NCI-H526 treated with DMSO at 0.1 percent for 48 hours (cell line): ENCODE results near the gene OLFML2B.
"Not testable (repeated sequence)": the region's sequence is repeated elsewhere in the genome, so short reads cannot be mapped to it uniquely, and the experiment has no call there.

Experiments used
- DNase-seq: peaks from one replicate; lab custom pipeline; 2025; lab: John Stamatoyannopoulos, UW

OLFML2B gene

GRCh38 chr1:162023547-162024501 lies at the start of gene OLFML2B:
OLFML2B (minus strand) TSS chr1:162023869; CDS start chr1:162023430, 439 bp downstream.
- peak; percentile 84 for DNase-seq

DNA sequence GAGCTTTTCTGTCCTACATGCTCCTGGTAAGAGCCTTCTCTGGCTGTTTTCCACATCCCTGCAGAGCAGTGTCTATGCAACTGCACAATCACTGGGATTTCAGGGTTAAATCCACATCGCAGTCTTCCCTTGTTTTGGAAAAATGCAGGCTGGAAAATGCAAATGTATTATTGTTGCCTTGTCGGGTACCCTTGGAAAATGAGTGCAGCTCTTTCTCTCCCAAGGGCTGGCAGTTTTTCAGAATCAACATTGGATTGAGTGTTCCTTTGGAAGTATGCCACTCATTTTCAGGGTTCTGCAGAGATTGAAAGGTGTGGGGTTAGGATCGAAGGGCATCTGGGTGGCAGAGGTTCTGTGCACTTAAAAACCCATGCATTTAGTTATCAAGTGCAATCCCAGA lies 49.1 kb upstream of the OLFML2B start:
- DNase-seq, result peak; percentile 28

DNA sequence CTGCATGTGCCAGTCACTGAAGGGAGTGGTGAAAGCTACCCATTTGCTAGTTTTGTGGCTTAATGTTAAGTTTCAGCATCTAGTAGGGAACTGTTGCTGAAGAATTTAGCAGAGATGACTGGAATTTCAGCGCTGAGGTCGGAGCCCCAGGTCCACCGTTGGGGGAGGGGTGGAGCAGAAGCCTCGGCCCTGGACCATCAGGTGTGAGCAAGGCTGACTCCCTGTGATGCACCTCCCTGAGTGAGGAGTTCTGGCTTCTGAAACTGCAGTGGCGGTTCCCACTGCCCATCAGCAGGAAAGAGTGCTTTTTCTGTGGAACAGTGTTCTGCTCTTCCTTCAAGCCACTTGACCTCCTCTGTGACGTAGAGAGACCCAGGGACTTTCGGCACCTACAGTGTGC lies 47.2 kb upstream of the OLFML2B start:
- DNase-seq, result no peak

- DNase-seq, result peak; percentile 85
Observed at GRCh38 chr1:162070094-162070748, 46.6 kb upstream of the OLFML2B start.

- DNase-seq, result peak; percentile 90
Observed at GRCh38 chr1:162069334-162070093, 45.8 kb upstream of the OLFML2B start, which contains the start of gene NOS1AP. NOS1AP (plus strand) TSS chr1:162069691; CDS start chr1:162070178, 487 bp downstream.

- no peak for DNase-seq
Observed at GRCh38 chr1:162068301-162068700, 44.6 kb upstream of the OLFML2B start.

DNA sequence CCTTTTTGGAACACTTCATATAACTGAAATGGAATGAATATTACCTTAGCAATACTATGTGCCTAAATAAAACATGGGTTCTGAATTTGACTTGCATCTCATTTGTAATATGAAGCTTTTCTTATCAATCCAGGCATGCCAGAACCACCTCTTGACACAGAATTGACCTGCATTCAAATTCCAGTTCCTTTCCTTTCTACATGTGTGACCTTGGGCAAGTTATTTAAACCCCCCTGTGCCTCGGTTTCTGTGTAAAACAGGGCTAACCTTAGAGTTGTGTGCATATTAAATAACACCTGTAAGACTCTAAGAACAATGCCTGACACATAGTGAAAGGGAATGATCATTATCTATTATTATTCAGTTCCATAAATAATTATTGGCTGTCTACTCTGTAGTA lies 43.8 kb upstream of the OLFML2B start:
- DNase-seq, result peak; percentile 87

DNA sequence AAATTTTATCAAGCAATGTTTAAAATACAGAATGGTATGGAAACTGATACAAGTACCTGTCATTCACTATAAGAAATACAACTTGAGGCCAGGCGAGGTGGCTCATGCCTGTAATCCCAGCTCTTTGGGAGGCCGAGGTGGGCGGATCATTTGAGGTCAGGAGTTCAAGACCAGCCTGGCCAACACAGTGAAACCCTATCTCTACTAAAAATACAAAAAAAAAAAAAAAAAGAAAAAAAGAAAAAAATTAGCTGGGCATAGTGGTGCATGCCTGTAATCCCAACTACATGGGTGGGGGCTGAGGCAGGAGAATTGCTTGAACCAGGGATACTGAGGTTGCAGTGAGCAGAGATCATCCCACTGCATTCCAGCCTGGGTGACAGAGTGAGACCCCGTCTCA lies 43.2 kb upstream of the OLFML2B start:
- not testable (repeated sequence) for DNase-seq

- no peak for DNase-seq
Observed at GRCh38 chr1:162065016-162065415, 41.3 kb upstream of the OLFML2B start.

DNA sequence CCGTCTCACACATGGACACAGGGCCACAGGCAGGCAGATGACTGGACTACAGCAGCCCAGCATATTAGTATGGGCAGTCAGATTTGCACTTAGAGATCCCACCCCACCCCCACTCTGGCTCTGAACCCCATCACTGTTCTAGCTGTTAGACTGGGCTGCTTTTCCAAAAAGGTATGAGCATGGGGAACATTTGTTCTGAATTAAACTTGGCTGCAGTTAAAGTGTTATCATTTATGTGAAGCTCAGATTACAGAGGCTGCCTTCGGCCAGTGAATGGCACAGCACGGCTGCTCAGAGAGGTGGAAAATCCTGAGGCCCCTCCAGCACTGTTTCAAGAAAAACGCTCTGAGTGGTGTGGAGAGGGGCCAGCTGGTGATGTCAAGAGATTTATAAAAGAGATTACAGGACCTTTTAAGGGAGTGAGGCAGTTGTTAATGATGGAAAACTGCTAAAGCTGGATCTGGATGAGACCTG lies 38.9 kb upstream of the OLFML2B start:
- no peak for DNase-seq

GRCh38 chr1:162060314-162060713 lies 36.6 kb upstream of the OLFML2B start:
- DNase-seq, result no peak

DNA sequence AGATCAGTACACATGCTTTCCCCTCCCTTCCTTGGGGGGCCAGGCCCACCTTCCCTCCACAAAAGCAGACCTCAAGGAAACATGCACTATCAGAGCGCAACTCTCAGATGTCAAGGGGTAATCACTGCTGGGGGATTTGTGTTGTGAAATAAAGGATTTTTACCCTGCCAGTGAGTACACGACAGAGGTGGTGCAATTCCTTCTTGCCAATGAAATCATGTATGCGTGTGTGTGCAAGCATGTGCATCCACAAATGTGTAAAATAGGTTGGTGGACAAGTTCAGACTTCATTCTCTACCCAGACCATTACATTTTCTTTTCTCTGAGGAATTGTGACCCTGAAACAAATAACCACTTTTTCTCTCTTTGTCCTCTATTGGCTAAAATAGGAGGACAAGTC lies 36.1 kb upstream of the OLFML2B start:
- DNase-seq, result no peak

DNA sequence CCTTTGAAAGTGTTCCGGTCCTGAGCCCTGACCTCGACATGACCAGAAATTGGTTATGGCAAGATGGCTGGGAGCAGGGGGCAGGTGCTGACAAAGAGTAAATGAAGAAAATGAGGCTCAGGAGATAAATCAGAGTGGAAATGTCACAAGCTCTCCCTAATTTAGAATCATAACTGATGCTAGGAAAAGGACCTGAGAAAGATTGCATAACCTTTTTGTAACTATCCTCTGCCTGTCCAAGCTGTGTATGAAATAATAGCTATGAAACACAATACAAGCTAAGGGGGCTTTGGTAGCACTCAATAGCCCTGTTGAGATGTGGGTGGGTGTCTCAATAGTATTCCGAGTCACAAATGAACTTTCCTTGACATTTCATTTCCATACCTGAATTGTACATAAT lies 32.9 kb upstream of the OLFML2B start:
- no peak for DNase-seq

GRCh38 chr1:162056043-162056442 lies 32.4 kb upstream of the OLFML2B start:
- peak; percentile 81 for DNase-seq

GRCh38 chr1:162055062-162055461 lies 31.4 kb upstream of the OLFML2B start:
- no peak for DNase-seq

GRCh38 chr1:162053949-162054348 lies 30.3 kb upstream of the OLFML2B start:
- DNase-seq, result not testable (repeated sequence)

GRCh38 chr1:162046921-162047320 lies 23.3 kb upstream of the OLFML2B start:
- no peak for DNase-seq

DNA sequence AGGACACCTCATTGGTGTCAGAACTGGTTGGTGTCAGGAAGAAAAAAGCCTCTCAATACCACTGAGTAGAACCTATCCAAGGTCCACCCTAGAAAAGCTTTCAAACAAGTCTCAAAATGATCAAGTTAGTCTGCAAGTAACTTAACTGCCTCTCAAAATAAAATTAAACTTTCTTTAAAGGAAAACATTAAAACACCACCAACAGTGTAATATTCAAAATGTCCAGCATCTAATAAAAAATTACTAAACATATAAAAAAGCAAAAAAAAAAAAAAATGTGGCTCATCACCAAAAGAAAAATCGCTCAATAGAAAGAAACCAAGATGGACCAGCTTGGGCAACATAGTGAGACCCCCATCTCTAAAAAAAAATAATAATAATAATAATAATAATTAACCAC lies 18.7 kb upstream of the OLFML2B start:
- no peak for DNase-seq

DNA sequence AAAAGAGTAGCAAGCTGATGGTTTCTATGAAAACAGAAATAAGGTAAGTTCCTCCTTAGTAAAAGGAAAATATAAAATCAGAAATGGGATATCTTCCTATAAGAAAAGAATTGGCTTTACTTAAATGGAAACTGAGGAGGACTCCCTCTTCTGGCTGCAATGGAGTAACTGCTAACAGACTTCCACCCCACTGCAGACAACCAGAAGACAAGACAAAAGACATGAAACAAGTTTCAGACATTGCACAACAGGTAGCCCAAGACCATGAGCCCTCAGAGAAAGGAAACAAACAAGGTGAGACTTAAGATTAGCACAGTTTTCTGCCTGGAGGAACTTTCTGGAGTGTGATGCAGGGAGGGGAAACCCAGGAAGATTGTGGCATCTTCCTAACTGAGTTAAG lies 17.0 kb upstream of the OLFML2B start:
- no peak for DNase-seq

DNA sequence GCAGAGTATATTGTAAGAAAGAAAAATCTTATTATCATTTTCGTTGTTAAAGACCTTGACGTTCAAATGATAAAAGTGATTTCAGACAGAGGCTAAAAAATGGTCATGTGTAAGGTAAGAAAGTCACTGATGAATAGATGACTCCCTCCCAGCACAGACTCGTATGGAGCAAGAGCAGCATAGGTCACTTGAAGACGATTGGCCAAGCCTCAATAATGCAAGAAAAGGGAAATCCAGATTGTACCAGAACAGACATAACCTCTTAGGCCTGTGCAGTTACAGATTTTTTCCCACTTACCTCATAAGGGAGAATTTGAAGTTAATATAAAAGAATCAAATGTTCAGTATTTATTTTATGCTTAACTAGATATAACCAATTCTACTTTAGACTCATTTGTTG lies 16.3 kb upstream of the OLFML2B start:
- DNase-seq, result no peak

GRCh38 chr1:162038624-162039023 lies 15.0 kb upstream of the OLFML2B start:
- no peak for DNase-seq

GRCh38 chr1:162036163-162036562 lies 12.5 kb upstream of the OLFML2B start:
- DNase-seq, result no peak
